NCI-H2227 treated with DMSO at 0.1 percent for 48 hours (cell line): ENCODE measurements around the gene GRID2.

Experiments used
- DNase-seq: peaks from one replicate; lab custom pipeline; 2025; lab: John Stamatoyannopoulos, UW

GRID2 gene

DNA sequence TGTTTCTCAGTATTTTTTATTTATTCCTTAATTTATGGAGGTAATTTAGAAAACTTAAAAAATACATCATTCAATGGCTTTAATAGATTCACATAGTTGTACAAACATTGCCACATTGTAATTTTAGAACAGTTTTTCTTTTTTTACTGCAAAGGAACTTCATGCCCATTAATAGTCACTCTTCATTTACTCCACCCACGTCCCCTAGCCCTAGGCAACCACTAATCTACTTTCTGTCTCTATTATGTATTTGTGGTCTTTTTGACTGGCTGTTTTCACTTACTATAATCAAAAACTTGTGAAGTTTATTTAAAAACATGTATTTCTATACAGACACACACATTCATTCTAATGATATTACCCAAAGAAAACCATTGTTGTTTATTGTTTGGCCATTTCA is 664.8 kb downstream of the GRID2 start:
- no peak for DNase-seq

DNA sequence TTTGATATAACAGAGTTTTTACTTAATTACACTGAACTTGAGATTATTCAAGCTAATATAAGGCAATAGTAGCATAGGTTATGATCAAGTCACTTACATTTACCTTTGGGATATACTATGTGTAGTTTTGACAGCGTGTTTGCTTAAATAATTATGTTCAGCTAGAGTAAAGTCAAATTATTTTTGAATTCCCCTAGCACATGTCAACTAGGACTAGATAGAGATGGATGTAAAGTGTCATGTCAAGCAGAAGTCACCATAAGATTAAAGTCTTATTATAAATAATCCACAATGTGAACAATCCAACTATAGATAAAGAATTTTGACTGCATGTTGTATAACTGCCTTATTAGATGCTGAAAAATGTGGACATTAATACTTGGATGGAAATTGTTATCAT is 665.2 kb downstream of the GRID2 start:
- no peak for DNase-seq

DNA sequence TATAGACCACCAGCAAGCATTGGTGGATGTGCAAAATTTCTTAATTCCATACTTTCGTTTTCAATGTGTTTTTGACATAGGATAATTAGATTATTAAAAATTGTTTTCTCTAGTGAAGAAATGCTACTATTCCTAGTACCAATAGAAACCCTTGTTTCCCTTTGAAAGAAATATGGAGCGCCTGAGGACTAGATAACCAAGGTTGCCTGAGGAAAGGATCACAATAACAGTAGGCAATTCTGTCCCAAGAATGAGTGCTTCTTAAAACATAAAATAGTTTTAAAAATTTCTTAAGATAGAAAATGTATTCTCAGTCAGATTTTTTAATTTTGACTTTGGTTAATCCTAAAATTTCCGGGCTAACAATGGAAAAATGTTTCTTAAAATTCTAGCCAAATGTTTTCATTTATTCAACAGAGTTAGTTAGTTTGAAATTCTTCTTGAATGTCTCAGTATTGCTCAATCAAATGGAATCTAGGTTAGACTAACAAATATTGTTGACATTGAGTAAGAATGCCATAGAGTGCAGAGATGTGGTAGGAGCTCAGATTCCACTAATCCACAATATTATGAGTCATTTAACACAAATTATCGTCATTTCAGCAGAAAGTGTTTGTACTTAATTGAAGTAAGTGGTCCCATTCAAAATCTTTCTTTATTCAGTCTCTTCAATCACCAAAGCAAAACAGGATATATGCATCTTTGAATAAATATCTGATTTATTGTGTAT is 666.0 kb downstream of the GRID2 start:
- no peak for DNase-seq

DNA sequence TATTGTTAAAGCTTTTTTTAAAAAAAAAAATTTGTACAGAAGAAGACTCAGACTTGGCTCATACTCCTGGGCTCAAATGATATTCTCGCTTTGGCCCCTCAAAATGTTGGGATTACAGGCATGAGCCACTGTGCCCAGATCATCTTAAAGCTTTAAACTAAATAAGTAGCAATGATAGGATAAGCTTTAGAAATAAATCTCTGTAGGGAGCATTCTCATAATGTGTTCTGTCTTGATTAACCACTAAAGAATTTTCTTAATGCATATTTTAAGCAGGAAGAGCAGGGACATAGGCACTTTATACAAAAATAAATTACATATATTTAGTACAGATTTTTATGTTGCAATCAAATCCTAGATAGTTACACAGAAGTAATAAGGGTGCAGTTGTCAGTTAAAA is 667.2 kb downstream of the GRID2 start:
- DNase-seq = no peak

DNA sequence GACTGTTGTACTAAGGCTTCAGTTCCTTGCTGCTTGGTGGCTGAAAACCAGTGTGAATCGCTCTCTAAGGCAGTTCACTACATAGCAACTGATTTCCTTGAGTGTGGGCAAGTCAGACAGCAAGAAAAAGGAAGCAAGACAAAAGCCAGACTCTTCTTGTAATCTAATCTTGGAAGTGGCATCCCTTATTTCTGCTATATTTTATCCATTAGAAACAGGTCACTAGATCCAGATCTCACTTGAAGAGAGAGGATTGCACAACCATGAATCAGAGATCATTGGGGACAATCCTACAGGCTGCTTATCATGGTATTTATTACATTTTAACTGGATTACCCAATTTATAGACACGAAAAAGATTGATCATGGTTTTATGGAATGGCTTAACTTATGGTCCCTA is 684.5 kb downstream of the GRID2 start:
- DNase-seq = no peak

DNA sequence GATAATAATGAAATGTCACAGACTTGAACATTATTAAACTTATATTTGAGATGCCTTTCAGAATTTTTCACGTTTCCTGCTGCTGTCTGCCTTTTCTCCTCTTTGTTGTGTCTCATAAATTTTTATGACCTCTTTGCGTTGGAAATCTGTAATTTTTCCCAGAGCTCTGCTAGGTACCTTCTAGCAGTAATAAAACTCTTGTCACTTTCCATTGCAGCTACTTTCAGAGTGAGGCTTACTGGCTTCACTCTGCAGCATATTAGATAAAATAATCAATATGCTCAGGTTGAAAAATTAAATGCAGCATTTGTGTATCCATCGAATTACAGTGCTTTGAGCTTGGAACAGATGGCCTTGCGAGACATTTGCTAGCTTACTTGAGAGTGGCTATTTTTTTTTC is 689.0 kb downstream of the GRID2 start:
- DNase-seq = no peak

DNA sequence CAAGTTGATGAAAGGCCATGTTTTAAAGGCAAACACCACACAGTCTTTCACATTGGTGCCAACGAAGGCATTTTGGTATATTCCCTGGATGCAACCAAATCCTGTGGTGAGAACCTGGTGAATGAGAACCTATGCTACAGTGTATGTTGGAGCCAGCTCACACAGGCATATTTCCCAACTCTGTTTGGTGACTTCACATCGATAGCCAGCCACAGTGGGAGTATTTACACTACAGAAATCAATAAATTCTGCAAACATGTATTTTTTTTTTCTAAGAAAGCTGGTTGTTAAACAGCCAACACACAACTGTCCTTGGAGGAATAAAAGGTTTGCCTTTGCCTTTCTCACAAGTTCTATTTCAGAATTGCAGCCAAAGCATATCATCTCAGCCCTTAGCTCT is 691.0 kb downstream of the GRID2 start:
- DNase-seq = no peak

DNA sequence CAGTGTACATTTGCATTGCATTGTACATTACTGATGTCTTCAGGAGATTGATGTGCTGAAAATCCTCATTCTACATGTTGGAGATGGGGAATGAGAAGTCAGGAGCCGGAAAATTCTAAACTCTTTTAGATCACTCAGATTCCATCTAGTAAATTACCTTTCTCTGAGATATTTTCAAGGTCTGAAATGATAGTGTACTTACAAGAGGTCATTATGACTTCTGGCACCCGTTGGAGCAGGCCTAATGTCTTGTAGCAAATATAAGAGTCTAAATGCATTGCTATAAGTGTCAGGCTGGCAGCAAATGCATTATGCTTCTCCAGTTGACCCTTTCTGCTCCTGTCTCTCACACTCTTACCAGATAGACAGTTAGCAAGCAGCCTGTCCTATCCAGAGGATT is 692.8 kb downstream of the GRID2 start:
- DNase-seq = peak; percentile 56

DNA sequence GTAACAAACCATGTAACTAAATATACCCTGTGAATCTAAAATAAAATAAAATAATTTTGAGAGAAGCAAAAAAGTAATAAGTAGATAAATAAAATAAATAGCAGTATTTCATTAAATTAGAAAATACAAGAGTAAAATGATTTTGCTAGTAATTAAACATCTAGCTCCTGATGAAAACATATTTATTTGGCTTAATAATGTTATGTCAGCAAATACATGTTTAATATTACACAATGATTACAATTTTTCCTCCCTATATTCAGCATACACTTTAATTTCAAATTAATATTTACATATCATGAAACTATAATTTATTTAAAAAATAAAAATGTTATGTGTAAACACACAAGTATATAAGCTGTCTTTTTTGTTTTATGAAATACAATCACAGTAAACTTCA is 697.1 kb downstream of the GRID2 start:
- no peak for DNase-seq

DNA sequence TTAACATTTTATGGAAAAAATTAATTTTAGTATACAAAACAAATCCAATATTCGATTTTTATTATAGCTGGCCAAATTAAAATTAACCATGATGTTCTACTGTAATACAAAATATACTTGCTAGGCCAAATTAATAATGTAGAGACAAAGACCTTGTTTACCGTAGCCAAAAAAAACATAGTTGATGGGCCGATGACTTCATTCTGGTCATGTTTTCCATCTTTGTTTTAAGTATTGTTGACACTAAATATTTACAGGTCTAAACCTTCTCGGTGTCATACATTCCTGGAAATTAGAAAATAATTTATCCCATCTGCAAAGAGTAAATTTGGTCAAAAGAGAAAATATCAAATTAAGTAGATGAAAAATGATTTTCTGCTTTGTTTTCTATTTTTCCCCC is 698.5 kb downstream of the GRID2 start:
- DNase-seq = no peak

DNA sequence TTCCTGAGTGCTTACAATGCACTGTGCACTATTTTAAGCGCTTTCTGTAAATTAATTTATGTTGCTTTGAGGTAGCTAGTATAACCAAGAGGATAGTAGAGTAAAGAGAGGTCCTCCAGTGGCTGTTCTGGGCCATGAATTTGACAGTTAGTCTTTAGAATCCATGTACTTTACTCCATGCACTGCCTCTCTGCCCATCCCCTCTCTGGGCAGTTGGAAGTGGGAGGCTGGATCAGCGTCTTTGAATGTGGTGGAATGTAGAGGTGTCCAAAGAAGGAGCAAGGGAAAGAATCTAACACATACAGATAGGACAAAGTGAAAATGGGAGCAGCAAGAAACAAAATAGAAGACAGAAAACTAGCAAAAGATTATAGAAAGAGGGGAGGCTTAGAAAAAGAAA is 712.6 kb downstream of the GRID2 start:
- no peak for DNase-seq

DNA sequence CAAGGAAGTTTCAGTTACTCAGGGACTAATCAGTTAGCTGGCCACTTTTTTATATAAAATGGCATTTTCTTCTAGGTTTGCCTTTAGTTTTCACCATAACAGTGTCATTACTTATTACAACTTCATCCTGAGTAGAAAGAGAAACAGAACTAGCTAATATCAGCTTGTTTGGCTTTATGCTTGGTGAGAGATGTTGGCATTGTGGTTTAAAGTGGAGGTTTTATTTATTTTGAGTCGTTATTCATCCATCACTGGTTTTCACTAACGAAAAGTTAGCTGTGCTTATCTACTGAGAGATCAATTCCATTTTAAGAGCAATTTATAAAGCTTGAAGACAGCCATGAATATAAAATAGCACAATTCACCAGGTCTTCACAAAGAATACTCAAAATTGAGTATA is 714.5 kb downstream of the GRID2 start:
- no peak for DNase-seq

DNA sequence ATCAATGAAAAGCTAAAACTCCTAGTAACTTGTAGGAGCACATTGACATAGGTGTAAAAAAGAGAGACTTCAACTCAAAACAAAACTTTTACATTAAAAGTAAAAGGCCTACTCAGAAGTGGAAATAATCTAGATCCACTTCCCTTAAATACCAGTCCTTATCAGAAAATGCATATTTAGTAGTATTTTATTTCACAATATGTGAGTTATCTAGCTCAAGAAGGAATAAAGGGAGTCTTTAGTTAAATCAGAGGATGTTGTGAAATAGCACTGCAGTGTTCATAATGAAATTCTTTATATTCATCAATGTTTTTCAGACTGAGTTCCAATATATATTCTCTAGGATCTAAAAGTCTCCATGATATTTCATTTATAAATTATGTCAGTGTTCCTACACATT is 715.0 kb downstream of the GRID2 start:
- no peak for DNase-seq

DNA sequence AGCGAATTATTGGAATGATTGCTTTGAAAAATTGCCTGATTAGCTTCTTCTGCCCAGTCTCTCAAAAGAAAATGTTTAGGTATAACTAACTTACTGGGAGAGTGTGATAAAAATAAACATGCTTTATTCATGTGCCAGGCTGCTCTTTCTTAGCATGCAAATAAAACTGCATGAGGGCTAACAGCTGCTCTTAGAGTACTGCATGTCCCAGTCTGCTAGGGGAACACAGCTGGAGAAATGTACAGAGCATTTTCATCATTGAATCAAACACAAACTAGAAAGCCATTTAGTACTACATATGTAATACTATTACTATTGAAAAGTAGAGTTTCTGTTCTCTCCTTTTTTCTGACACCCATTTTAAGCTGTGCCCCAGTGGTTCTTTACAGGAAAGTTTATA is 726.0 kb downstream of the GRID2 start:
- no peak for DNase-seq

DNA sequence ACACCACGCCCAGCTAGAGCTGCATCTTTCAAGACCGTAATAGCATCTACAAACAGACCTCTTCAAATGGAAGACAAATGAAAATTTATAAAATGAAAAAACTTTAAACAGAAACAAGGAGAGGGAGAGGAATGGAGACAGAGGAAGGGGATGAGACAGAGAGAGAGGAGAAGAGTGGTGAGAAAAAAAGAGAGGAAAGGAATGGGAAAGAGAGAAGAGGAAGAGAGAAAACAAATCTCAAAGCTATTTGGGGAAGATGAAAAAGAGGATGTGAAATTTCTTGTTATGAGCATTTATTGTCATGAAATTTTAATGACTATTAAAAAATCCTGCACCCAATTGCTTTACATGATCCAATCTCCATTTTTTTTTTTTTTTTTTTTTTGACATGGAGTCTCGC is 726.9 kb downstream of the GRID2 start:
- DNase-seq = no peak

DNA sequence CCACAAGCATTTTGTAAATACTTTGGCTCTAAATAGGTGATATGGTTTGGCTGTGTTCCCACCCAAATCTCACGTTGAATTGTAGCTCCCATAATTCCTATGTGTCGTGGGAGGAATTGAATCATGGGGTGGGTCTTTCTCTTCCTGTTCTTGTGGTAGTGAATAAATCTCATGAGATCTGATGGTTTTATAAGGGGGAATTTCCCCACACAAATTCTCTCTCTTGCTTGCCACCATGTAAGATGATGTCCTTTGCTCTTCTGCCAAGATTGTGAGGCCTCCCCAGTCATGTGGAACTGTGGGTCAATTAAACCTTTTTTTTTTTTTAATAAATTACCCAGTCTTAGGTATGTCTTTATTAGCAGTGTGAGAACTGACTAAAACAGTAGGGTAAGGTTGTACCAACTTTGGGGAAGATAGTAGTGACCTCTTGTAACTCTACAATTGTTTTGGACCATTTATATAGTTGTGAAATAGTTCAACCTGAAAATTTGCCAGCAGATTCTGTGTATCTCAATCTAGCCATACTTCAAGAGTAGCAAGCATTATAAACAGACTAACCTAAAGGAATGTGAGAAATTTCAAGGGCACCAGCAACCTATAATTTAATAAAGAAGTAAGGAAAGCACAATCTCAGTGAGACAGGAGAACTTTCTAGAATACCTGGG is 727.8 kb downstream of the GRID2 start:
- DNase-seq = no peak

DNA sequence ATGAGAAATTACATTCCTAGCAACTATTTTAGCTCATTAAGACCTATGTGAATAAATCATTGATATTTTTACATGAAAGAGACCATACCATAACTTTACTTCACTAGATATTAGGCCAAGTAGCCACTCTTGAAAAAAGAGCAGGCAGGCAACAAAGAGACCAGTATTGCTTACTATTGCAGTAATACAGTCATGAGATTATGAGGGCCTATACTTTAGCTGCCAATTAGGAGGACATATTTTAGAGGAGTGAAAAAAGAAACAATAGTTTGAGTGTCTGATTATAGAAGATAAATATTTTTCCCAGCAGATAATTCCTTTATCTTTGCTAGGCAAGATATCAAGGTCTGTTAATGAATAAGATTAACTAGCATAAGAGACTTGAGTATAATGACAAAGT is 739.0 kb downstream of the GRID2 start:
- DNase-seq = no peak

DNA sequence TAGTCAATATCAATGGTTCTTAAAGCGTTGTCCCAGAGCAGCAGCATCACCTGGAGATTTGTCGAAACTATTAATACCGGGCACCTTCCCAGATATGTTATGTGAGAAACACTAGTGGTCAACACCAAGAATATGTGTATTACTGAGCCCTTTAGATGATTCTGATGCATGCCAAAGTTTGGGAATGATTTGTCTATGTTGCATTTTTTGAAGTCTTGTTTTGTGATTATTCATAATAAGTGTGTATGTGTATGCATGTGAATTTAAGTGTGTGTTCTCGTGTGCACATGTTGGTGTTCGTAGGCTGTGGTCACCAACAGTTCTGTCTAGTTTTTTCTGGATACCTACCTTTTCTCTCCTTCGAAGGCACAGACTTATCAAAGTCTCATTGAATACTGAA is 749.4 kb downstream of the GRID2 start:
- no peak for DNase-seq

DNA sequence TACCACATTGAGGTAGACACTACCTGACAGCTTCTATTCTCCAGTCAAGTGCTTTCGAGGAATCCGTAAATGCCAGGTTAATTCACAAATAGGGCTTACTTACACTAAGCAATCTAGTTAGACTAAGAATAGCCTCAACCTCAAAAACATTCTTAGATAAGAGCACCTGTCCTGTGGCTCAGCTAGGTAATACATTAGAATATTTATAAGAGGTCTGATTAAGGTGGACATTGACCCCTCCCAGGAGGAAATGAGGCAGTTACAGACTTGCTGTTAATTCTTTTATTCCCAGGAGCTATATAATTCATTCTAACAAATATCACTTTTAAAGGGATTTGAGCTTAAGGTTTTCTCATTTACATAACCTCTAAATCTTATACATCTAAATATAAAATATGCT is 758.1 kb downstream of the GRID2 start:
- no peak for DNase-seq

DNA sequence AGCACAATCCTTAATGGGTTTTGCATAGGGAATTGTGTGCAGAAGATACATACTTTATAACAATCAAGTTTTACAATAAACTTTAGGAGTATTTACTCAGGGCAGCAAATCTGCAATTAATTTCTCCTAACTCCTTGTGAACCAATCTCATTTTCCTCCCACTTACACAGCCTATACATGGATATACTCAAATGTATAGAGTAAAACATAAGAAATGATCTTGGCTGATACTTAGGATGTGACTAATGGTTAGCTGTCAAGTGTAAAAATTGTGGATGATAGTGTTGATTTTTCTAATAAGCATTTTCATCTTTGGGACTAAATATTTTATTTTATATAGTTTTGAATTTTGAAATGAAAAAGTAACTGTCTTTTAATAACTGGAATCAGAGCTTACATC is 759.6 kb downstream of the GRID2 start:
- no peak for DNase-seq

DNA sequence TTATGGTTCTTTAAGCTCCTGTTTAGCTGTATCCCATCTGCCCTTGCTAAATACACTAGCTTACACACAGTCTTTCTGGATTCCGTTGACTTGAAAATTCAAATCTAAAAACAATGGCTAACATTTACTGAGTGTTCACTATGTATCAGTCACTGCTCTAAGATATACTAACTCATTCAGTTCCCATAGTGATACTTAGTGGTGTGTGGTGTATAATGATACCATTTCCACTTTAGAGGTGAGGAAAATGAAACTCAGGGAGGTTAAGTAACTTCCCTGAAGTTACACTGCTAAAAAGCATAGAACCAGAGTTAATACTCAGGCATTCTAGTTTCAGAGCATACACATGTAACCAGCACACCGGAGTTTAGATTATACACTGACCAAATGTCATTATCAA is 762.0 kb downstream of the GRID2 start:
- DNase-seq = no peak

DNA sequence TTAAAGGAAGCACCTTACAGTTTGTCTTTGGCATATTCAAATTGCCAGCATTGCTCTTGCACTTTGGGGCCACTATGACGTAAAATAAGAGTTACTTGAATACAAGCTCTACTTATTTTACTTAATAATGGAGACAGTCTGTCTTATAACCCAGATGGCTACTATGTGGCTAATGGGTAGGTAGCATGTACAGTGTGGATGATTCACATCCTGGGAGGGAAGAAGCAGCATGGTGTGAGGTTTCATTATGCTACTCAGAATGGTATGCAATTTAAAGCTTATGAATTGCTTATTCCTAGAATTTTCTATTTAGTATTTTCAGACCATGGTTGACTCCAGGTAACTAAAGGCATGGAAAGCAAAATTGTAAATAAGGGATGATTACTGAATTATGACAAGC is 763.0 kb downstream of the GRID2 start:
- no peak for DNase-seq

DNA sequence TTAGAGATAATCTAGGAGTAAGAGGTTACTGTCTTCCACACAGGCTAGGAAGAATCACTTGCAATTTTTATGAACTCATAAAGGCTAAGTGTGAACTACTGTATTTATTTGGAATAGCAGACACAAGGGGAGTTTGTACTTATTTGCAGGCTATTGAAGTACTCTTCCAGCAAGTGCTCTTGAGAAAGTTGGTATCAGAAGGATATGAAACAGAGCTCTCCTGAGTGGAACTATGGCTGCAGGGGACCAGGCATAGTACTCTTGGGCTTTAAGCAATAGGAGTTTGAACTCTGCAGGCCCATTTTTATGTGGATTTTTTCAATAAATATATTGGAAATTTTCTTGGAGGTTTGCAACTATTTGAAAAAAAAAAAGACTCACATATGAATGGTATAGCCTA is 768.5 kb downstream of the GRID2 start:
- DNase-seq = no peak

DNA sequence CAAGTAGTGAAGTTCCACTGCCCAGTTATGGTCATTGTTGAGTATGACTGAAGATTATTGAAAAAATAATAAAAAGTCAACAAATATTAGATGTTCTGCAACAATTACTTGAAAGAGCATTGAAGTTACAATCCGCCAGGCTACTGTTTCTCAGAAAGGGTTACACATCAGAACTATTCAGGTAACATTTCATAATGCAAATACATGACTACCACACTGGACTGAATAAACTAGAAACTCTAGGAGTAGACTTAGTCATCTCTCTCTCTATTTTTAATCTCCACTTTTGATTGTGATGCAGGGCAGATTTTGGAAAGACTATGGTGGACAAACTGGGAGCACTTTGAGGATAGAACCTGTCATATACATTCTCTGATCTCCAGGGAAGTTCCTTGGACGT is 776.5 kb downstream of the GRID2 start:
- DNase-seq = no peak
